HepG2 (cell line): ENCODE measurements around the gene PCGF6. TPM values are rescaled to one million over a fixed set of nuclear protein-coding genes. Genes with fewer than 3 reads are reported as not detected.

Source experiments
- ADNP ChIP-seq: sonication (generic); formaldehyde crosslinking; IDR thresholded peaks from 2 replicates; pipeline ENCODE4 v1.4.0; 2020; ENCODE audit warnings: missing genetic modification reagents
- DR1 ChIP-seq: sonication (generic); formaldehyde crosslinking; IDR thresholded peaks from 2 replicates; pipeline ENCODE4 v1.8.0; 2021; ENCODE audit warnings: mild to moderate bottlenecking, missing genetic modification reagents, inconsistent platforms
- IKZF4 ChIP-seq: sonication (generic); formaldehyde crosslinking; IDR thresholded peaks from 2 replicates; pipeline ENCODE4 v1.5.1; 2020; ENCODE audit warnings: borderline replicate concordance, mild to moderate bottlenecking, low read depth, missing genetic modification reagents; ENCODE audit errors: not compliant biosample characterization
- SRY ChIP-seq: sonication (generic); formaldehyde crosslinking; IDR thresholded peaks from 2 replicates; pipeline ENCODE4 v1.8.0; 2022; ENCODE audit warnings: mild to moderate bottlenecking, missing genetic modification reagents
- ZNF12 ChIP-seq: sonication (generic); formaldehyde crosslinking; IDR thresholded peaks from 2 replicates; pipeline ENCODE4 v1.5.0; 2020; ENCODE audit warnings: missing genetic modification reagents
- ZNF350 ChIP-seq: sonication (generic); formaldehyde crosslinking; IDR thresholded peaks from 2 replicates; pipeline ENCODE4 v1.4.0; 2020; ENCODE audit warnings: mild to moderate bottlenecking, low read depth, missing genetic modification reagents, borderline replicate concordance
- polyA plus RNA-seq, 8 experiments: library from polyadenylated mRNA; depleted of rRNA in 3 of 8; stranded (reverse) in 7 of 8; unstranded in 1 of 8; fragments of >200 nt; fragmentation: Illumina TruSeq in 4 of 8; extraction: Trizol in 4 of 8; gene quantifications; 2 replicates each; pipeline versions ENCODE4 v1.2.1 to v1.2.3, GENCODE V29; 2011 to 2016; ENCODE audit warnings: low read depth in 4 of 8, missing spikeins in 1 of 8, mixed read lengths in 1 of 8; ENCODE audit not compliant: insufficient read depth in 1 of 8
- total RNA-seq, 5 experiments: library from RNA; depleted of rRNA; stranded (reverse); fragments of >200 nt; fragmentation: Illumina TruSeq; extraction: Trizol; gene quantifications; 2 replicates each; pipeline ENCODE4 v1.2.3, GENCODE V29; 2016; ENCODE audit warnings: low read depth in 1 of 5
- TF ChIP-seq, protein P1 (sequence below): sonication (generic); formaldehyde crosslinking; IDR thresholded peaks from 2 replicates; pipeline ENCODE4 v1.9.0; 2021; ENCODE audit warnings: missing genetic modification reagents, borderline replicate concordance
- TF ChIP-seq, protein P2 (sequence below): sonication (generic); formaldehyde crosslinking; IDR thresholded peaks from 2 replicates; pipeline ENCODE4 v1.8.1; 2023; ENCODE audit warnings: mild to moderate bottlenecking, missing genetic modification reagents
- TF ChIP-seq, protein P3 (sequence below): sonication (generic); formaldehyde crosslinking; IDR thresholded peaks from 2 replicates; pipeline ENCODE4 v1.5.1; 2020; ENCODE audit warnings: mild to moderate bottlenecking, missing genetic modification reagents, borderline replicate concordance
- TF ChIP-seq, protein P4 (sequence below): IDR thresholded peaks from 2 replicates; pipeline ENCODE4 v1.6.1; 2016; ENCODE audit warnings: missing compliant biosample characterization, missing genetic modification reagents, borderline replicate concordance
- TF ChIP-seq, protein P5 (sequence below): sonication (generic); formaldehyde crosslinking; IDR thresholded peaks from 2 replicates; pipeline ENCODE4 v1.5.0; 2020; ENCODE audit warnings: missing genetic modification reagents

Gene PCGF6
- total and polyA plus RNA-seq, 2 of the 13 experiments (the other 11 are each of a cell fraction or from before 2014, with no cell fraction given): 5.2 to 19.4 TPM

DNA sequence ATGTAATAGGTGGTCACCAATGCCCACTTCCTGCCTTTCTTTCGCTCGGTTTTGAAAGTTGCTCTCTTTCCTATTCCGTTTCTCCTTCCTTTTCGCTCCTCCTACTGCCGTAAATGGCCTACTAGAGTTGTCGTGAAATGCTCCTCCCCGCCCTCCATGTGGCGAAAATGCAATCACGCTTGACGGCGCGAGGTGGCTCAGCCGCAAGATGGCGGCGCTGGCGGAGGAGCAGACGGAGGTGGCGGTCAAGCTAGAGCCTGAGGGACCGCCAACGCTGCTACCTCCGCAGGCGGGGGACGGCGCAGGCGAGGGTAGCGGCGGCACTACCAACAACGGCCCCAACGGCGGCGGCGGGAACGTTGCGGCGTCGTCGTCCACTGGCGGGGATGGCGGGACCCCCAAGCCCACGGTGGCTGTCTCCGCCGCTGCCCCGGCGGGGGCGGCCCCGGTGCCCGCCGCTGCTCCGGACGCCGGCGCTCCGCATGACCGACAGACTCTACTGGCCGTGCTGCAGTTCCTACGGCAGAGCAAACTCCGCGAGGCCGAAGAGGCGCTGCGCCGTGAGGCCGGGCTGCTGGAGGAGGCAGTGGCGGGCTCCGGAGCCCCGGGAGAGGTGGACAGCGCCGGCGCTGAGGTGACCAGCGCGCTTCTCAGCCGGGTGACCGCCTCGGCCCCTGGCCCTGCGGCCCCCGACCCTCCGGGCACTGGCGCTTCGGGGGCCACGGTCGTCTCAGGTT lies 17.0 kb upstream of the PCGF6 start, which contains the start of gene TAF5 (continued):
- TF ChIP-seq, protein P1, sequence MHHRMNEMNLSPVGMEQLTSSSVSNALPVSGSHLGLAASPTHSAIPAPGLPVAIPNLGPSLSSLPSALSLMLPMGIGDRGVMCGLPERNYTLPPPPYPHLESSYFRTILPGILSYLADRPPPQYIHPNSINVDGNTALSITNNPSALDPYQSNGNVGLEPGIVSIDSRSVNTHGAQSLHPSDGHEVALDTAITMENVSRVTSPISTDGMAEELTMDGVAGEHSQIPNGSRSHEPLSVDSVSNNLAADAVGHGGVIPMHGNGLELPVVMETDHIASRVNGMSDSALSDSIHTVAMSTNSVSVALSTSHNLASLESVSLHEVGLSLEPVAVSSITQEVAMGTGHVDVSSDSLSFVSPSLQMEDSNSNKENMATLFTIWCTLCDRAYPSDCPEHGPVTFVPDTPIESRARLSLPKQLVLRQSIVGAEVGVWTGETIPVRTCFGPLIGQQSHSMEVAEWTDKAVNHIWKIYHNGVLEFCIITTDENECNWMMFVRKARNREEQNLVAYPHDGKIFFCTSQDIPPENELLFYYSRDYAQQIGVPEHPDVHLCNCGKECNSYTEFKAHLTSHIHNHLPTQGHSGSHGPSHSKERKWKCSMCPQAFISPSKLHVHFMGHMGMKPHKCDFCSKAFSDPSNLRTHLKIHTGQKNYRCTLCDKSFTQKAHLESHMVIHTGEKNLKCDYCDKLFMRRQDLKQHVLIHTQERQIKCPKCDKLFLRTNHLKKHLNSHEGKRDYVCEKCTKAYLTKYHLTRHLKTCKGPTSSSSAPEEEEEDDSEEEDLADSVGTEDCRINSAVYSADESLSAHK: no peak
- TF ChIP-seq, protein P2, sequence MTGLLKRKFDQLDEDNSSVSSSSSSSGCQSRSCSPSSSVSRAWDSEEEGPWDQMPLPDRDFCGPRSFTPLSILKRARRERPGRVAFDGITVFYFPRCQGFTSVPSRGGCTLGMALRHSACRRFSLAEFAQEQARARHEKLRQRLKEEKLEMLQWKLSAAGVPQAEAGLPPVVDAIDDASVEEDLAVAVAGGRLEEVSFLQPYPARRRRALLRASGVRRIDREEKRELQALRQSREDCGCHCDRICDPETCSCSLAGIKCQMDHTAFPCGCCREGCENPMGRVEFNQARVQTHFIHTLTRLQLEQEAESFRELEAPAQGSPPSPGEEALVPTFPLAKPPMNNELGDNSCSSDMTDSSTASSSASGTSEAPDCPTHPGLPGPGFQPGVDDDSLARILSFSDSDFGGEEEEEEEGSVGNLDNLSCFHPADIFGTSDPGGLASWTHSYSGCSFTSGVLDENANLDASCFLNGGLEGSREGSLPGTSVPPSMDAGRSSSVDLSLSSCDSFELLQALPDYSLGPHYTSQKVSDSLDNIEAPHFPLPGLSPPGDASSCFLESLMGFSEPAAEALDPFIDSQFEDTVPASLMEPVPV (CRISPR knock-in tag): no peak; the same call in 1 of the 2 replicates
- peak; percentile 79 for TF ChIP-seq ZNF350 (CRISPR knock-in tag)
- TF ChIP-seq SRY (CRISPR knock-in tag): no peak; the same call in 1 of the 2 replicates
- TF ChIP-seq, protein P3, sequence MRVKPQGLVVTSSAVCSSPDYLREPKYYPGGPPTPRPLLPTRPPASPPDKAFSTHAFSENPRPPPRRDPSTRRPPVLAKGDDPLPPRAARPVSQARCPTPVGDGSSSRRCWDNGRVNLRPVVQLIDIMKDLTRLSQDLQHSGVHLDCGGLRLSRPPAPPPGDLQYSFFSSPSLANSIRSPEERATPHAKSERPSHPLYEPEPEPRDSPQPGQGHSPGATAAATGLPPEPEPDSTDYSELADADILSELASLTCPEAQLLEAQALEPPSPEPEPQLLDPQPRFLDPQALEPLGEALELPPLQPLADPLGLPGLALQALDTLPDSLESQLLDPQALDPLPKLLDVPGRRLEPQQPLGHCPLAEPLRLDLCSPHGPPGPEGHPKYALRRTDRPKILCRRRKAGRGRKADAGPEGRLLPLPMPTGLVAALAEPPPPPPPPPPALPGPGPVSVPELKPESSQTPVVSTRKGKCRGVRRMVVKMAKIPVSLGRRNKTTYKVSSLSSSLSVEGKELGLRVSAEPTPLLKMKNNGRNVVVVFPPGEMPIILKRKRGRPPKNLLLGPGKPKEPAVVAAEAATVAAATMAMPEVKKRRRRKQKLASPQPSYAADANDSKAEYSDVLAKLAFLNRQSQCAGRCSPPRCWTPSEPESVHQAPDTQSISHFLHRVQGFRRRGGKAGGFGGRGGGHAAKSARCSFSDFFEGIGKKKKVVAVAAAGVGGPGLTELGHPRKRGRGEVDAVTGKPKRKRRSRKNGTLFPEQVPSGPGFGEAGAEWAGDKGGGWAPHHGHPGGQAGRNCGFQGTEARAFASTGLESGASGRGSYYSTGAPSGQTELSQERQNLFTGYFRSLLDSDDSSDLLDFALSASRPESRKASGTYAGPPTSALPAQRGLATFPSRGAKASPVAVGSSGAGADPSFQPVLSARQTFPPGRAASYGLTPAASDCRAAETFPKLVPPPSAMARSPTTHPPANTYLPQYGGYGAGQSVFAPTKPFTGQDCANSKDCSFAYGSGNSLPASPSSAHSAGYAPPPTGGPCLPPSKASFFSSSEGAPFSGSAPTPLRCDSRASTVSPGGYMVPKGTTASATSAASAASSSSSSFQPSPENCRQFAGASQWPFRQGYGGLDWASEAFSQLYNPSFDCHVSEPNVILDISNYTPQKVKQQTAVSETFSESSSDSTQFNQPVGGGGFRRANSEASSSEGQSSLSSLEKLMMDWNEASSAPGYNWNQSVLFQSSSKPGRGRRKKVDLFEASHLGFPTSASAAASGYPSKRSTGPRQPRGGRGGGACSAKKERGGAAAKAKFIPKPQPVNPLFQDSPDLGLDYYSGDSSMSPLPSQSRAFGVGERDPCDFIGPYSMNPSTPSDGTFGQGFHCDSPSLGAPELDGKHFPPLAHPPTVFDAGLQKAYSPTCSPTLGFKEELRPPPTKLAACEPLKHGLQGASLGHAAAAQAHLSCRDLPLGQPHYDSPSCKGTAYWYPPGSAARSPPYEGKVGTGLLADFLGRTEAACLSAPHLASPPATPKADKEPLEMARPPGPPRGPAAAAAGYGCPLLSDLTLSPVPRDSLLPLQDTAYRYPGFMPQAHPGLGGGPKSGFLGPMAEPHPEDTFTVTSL (CRISPR knock-in tag): no peak
- no peak for TF ChIP-seq ZNF12 (CRISPR knock-in tag)
- TF ChIP-seq IKZF4 (CRISPR knock-in tag): peak; percentile 95
- TF ChIP-seq, protein P4, sequence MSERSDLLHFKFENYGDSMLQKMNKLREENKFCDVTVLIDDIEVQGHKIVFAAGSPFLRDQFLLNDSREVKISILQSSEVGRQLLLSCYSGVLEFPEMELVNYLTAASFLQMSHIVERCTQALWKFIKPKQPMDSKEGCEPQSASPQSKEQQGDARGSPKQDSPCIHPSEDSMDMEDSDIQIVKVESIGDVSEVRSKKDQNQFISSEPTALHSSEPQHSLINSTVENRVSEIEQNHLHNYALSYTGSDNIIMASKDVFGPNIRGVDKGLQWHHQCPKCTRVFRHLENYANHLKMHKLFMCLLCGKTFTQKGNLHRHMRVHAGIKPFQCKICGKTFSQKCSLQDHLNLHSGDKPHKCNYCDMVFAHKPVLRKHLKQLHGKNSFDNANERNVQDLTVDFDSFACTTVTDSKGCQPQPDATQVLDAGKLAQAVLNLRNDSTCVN: peak; percentile 84; the same call in 1 of the 2 replicates
- no peak for TF ChIP-seq ADNP (CRISPR knock-in tag)
- TF ChIP-seq DR1 (CRISPR knock-in tag): peak; percentile 90
- TF ChIP-seq, protein P5, sequence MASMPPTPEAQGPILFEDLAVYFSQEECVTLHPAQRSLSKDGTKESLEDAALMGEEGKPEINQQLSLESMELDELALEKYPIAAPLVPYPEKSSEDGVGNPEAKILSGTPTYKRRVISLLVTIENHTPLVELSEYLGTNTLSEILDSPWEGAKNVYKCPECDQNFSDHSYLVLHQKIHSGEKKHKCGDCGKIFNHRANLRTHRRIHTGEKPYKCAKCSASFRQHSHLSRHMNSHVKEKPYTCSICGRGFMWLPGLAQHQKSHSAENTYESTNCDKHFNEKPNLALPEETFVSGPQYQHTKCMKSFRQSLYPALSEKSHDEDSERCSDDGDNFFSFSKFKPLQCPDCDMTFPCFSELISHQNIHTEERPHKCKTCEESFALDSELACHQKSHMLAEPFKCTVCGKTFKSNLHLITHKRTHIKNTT: no peak
